Activated T-helper 1 cell treated with anti-CD3 and anti-CD28 coated beads, Interleukin-2, amount 50 U/mL, for 16 hours (primary cell): ENCODE data around the gene ROR2.
"Not testable (repeated sequence)": the region's sequence is repeated elsewhere in the genome, so short reads cannot be mapped to it uniquely, and the experiment has no call there.

Experiments
- DNase-seq, 2 donors: peaks; one replicate each; pipeline ENCODE4 v3.0.0-alpha.2; 2020; ENCODE audit warnings: low read depth in 1 of 2, low spot score in 1 of 2

Gene ROR2

GRCh38 chr9:91924090-91924489 lies 25.9 kb downstream of the ROR2 start:
- DNase-seq = no peak

GRCh38 chr9:91923145-91923544 lies 26.9 kb downstream of the ROR2 start:
- no peak for DNase-seq

- DNase-seq = no peak
Measured at GRCh38 chr9:91921371-91921770, 28.7 kb downstream of the ROR2 start.

GRCh38 chr9:91920630-91921350 lies 29.2 kb downstream of the ROR2 start:
- DNase-seq = no peak

- no peak for DNase-seq
Measured at GRCh38 chr9:91919621-91920020, 30.4 kb downstream of the ROR2 start.

- no peak for DNase-seq
Measured at GRCh38 chr9:91917436-91917835, 32.6 kb downstream of the ROR2 start.

GRCh38 chr9:91915524-91916263 lies 34.3 kb downstream of the ROR2 start:
- DNase-seq = no peak

GRCh38 chr9:91914937-91915336 lies 35.1 kb downstream of the ROR2 start:
- DNase-seq = no peak

- DNase-seq = no peak
Measured at GRCh38 chr9:91914404-91914803, 35.6 kb downstream of the ROR2 start.

- DNase-seq = no peak
Measured at GRCh38 chr9:91913986-91914385, 36.0 kb downstream of the ROR2 start.

GRCh38 chr9:91913096-91913495 lies 36.9 kb downstream of the ROR2 start:
- no peak for DNase-seq

GRCh38 chr9:91911657-91912056 lies 38.4 kb downstream of the ROR2 start:
- DNase-seq = no peak

GRCh38 chr9:91909256-91909655 lies 40.8 kb downstream of the ROR2 start:
- not testable (repeated sequence) for DNase-seq

GRCh38 chr9:91908746-91909145 lies 41.3 kb downstream of the ROR2 start:
- DNase-seq = no peak

- DNase-seq = no peak
Measured at GRCh38 chr9:91908293-91908623, 41.8 kb downstream of the ROR2 start.

GRCh38 chr9:91907484-91908292 lies 42.3 kb downstream of the ROR2 start:
- DNase-seq = no peak

GRCh38 chr9:91905991-91906469 lies 44.0 kb downstream of the ROR2 start:
- DNase-seq = peak; percentile 16

- DNase-seq = no peak
Measured at GRCh38 chr9:91905237-91905650, 44.8 kb downstream of the ROR2 start.

- DNase-seq = no peak
Measured at GRCh38 chr9:91904588-91905236, 45.3 kb downstream of the ROR2 start.

- DNase-seq = no peak
Measured at GRCh38 chr9:91903126-91903911, 46.7 kb downstream of the ROR2 start.
